ENCODE measurements around the gene TGFB3. TPM values are rescaled to one million over a fixed set of nuclear protein-coding genes. Genes with fewer than 3 reads are reported as not detected.

Gene TGFB3
- total and polyA plus RNA-seq, 2 donors (not counting 3 experiments of a cell fraction or from before 2014, with no cell fraction given): 5.3 to 5.4 TPM

- TF ChIP-seq POLR2AphosphoS5 (IDR thresholded peaks at IDR 0.05; ENCODE audit: insufficient read depth, low read depth, low read length) (no peak), CTCF (IDR thresholded peaks at IDR 0.05; ENCODE audit: extremely low read depth in 1 of 2, insufficient read depth in 1 of 2, low read depth in 1 of 2, low read length in 2 of 2) (no peak), POLR2A (IDR thresholded peaks at IDR 0.05; ENCODE audit: low read depth, low read length) (no peak), MAX (IDR thresholded peaks at IDR 0.05; ENCODE audit: insufficient read depth, insufficient read length) (no peak), EZH2 (IDR thresholded peaks at IDR 0.05; ENCODE audit: borderline replicate concordance, low read depth, low read length, severe bottlenecking) (no peak), JUN (IDR thresholded peaks at IDR 0.05; ENCODE audit: borderline replicate concordance, insufficient read depth, insufficient read length, low read depth) (no peak), GATA2 (IDR thresholded peaks at IDR 0.05; ENCODE audit: insufficient read depth, insufficient read length, low read depth, low read length) (no peak), FOS (IDR thresholded peaks at IDR 0.05; ENCODE audit: borderline replicate concordance, insufficient read depth, low read length) (no peak), MYC (IDR thresholded peaks at IDR 0.05; ENCODE audit: low read depth, low read length) (no peak)
- no peaks in the 10 kb centered on the region for H3K79me2 ChIP-seq (ENCODE audit: control insufficient read depth, insufficient read depth, low read length)
- H3K9me3 ChIP-seq (replicated peaks; ENCODE audit: control insufficient read depth, insufficient read depth, low read length): no peaks in the 10 kb centered on the region
- intact Hi-C loops (cut with micrococcal nuclease): no loop called here
- no peaks in the 10 kb centered on the region for H3K4me1 ChIP-seq (ENCODE audit: control insufficient read depth, extremely low read depth, insufficient read depth, low read length)
- no peak overlapping the region for H3K27ac ChIP-seq (ENCODE audit: insufficient read depth, low read depth, low read length)
- no peak overlapping the region for H3K4me3 ChIP-seq (replicated peaks in 1 of 3; ENCODE audit: insufficient read depth in 1 of 3, low read depth in 1 of 3, low read length in 3 of 3)
- ChIA-PET CTCF (no interaction called here), POLR2A (no interaction called here)
- BruUV-seq (replicated peaks): no TSS peak
- no peaks in the 10 kb centered on the region for H3K9me1 ChIP-seq (replicated peaks; ENCODE audit: control insufficient read depth, extremely low read depth, insufficient read depth, low read length)
- H3K9ac ChIP-seq (replicated peaks; ENCODE audit: extremely low read depth, insufficient read depth, low read length): no peak overlapping the region
- no peak overlapping the region for H3K4me2 ChIP-seq (ENCODE audit: insufficient read depth, low read length)
- no peaks in the 10 kb centered on the region for H3K27me3 ChIP-seq (ENCODE audit: control insufficient read depth in 2 of 2, insufficient read depth in 2 of 2, low read length in 2 of 2)
- no peaks in the 10 kb centered on the region for H4K20me1 ChIP-seq (replicated peaks; ENCODE audit: control insufficient read depth, extremely low read depth, insufficient read depth, low read length)
- dilution Hi-C loops (cut with MboI; ENCODE audit: extremely low pct_ligation_motif_present, low sequenced_read_pairs): no loop called here
- no peak for DNase-seq (ENCODE audit: low read depth, low spot score)
- no peak for FAIRE-seq
- H2AFZ ChIP-seq (ENCODE audit: low read depth, low read length): no peak overlapping the region
- H3K36me3 ChIP-seq (ENCODE audit: control insufficient read depth in 2 of 2, extremely low read depth in 1 of 2, insufficient read depth in 2 of 2, low read length in 2 of 2): peaks cover 4 to 19% of the 10 kb centered on the region in 2 experiments
Measured at GRCh38 chr14:76002383-76002782, 20.6 kb upstream of the TGFB3 start.
